Aorta (tissue), 5 donors: ENCODE measurements around the gene NOXA1. TPM values are rescaled to one million over a fixed set of nuclear protein-coding genes. Genes with fewer than 3 reads are reported as not detected.

ENCODE experiments used
- ATAC-seq: fragments of 200-7000 bp; cut with Tn5 transposase; one replicate; pipeline ENCODE4 v1.9.1; 2022; ENCODE audit warnings: moderate library complexity; ENCODE audit not compliant: low FRiP score
- DNase-seq, 2 donors: peaks; one replicate each; pipeline ENCODE4 v3.0.0-alpha.2; 2020
- H3K27ac ChIP-seq, 2 donors: one replicate each; pipeline ENCODE4 v1.5.1; 2013; ENCODE audit warnings: low read length in 2 of 2, mild to moderate bottlenecking in 2 of 2, moderate library complexity in 2 of 2, control low read depth in 1 of 2, inconsistent platforms in 1 of 2, low read depth in 1 of 2
- H3K27me3 ChIP-seq, 2 donors: one replicate each; pipeline ENCODE4 v1.6.1; 2013; ENCODE audit warnings: control low read depth in 1 of 2, low read length in 1 of 2, mild to moderate bottlenecking in 1 of 2, moderate library complexity in 1 of 2; ENCODE audit not compliant: insufficient read depth in 2 of 2, control insufficient read depth in 1 of 2
- H3K36me3 ChIP-seq, 2 donors: one replicate each; pipeline ENCODE4 v1.6.1; 2013; ENCODE audit warnings: control low read depth in 1 of 2, low read length in 1 of 2, mild to moderate bottlenecking in 1 of 2; ENCODE audit not compliant: insufficient read depth in 2 of 2, control insufficient read depth in 1 of 2
- H3K4me1 ChIP-seq, 2 donors: one replicate each; pipeline ENCODE4 v1.6.1; 2013; ENCODE audit warnings: low read length in 2 of 2, control low read depth in 1 of 2, mild to moderate bottlenecking in 1 of 2, moderate library complexity in 1 of 2; ENCODE audit not compliant: insufficient read depth in 2 of 2, control insufficient read depth in 1 of 2
- H3K4me3 ChIP-seq, 2 donors: one replicate each; pipeline ENCODE4 v1.5.1; 2013; ENCODE audit warnings: low read length in 2 of 2, control low read depth in 1 of 2, mild to moderate bottlenecking in 1 of 2
- H3K9me3 ChIP-seq: one replicate; pipeline ENCODE4 v1.6.1; 2013; ENCODE audit warnings: mild to moderate bottlenecking, low read length; ENCODE audit not compliant: control insufficient read depth
- WGBS, 2 donors: extraction: QIAGEN DNeasy Blood & Tissue Kit; methylation state at CpG; one replicate each; pipeline ENCODE4 v1.1.7; 2013; 5-methylcytosine and 5-hydroxymethylcytosine counted together
- intact Hi-C, 2 donors: fragments of 100-400 bp; cut with DNase I; formaldehyde crosslinking; loops; one replicate each; pipeline versions ENCODE4 v1.14.2 to v1.15.0; 2022
- polyA plus RNA-seq, 2 donors: library from polyadenylated mRNA; stranded (reverse); fragments of 200-250 nt; gene quantifications; one replicate each; pipeline ENCODE4 v1.2.3, GENCODE V29; 2013
- total RNA-seq, 2 donors: library from RNA; stranded (reverse); fragmentation: NEBNext Ultra II Directional; extraction: Animal tissue kit (Norgen Biotek cat#: 25700); gene quantifications; one replicate each; pipeline ENCODE4 v1.2.1, GENCODE V29; 2021
- donor health status: healthy with polysubstance abuse.
- donor health status: Bipolar disorder and iron deficiency.
- donor health status: DM: no; HTN: no; CAD: no.
- donor health status: DM: no; HTN: no; CAD: no.
- donor health status: DM: yes; HTN: yes; CAD: no.

NOXA1 gene
- total and polyA plus RNA-seq, 4 donors = 2.9 to 12.6 (median 6.3) TPM

- Histone ChIP-seq H3K9me3 (no peaks in the 10 kb centered on the region), H3K27me3 (no peaks in the 10 kb centered on the region), H3K36me3 (no peaks in the 10 kb centered on the region), H3K4me3 (no peak overlapping the region), H3K4me1 (peaks cover 0 to 4% of the 10 kb centered on the region in 2 donors), H3K27ac (no peak overlapping the region)
- WGBS, 2 donors = 93 to 96% methylated on average over 5 of the region's 5 CpGs
- DNase-seq (no peak), ATAC-seq (no peak)
- intact Hi-C loops = no loop called here
These were observed 7.7 kb upstream of the NOXA1 start for GRCh38 chr9:137415451-137415850.

- Histone ChIP-seq H3K4me3 (no peak overlapping the region), H3K27me3 (no peaks in the 10 kb centered on the region), H3K27ac (no peak overlapping the region), H3K36me3 (no peaks in the 10 kb centered on the region), H3K9me3 (no peaks in the 10 kb centered on the region), H3K4me1 (peaks cover 0 to 2% of the 10 kb centered on the region in 2 donors)
- ATAC-seq (no peak), DNase-seq (no peak)
- WGBS, 2 donors = 93 to 96% methylated on average over 23 of the region's 23 CpGs
- intact Hi-C loops = no loop called here
These were observed 7.1 kb upstream of the NOXA1 start for GRCh38 chr9:137416006-137416562.

- WGBS, 2 donors = 94 to 95% methylated on average over 36 to 45 of the region's 45 CpGs
- DNase-seq (peak in 1 of 2 donors; percentile 72), ATAC-seq (no peak)
- no peaks in the 10 kb centered on the region for H3K4me1 ChIP-seq
- intact Hi-C loops = no loop called here
- H3K9me3 ChIP-seq = no peaks in the 10 kb centered on the region
- H3K27me3 ChIP-seq = no peaks in the 10 kb centered on the region
- H3K36me3 ChIP-seq = no peaks in the 10 kb centered on the region
- no peak overlapping the region for H3K4me3 ChIP-seq
- H3K27ac ChIP-seq = no peak overlapping the region
These were observed 6.5 kb upstream of the NOXA1 start for GRCh38 chr9:137416563-137417151.

GRCh38 chr9:137417161-137418021, 5.8 kb upstream of the NOXA1 start:
- H3K36me3 ChIP-seq = no peaks in the 10 kb centered on the region
- H3K27ac ChIP-seq = no peak overlapping the region
- H3K4me1 ChIP-seq = no peaks in the 10 kb centered on the region
- no peaks in the 10 kb centered on the region for H3K27me3 ChIP-seq
- intact Hi-C loops = no loop called here
- ATAC-seq (peak; percentile 49), DNase-seq (peak; percentile 55 to 76)
- no peak overlapping the region for H3K4me3 ChIP-seq
- no peaks in the 10 kb centered on the region for H3K9me3 ChIP-seq
- 79 to 86% methylated on average over 90 to 99 of the region's 99 CpGs for WGBS, 2 donors

GRCh38 chr9:137421838-137422603, 1.2 kb upstream of the NOXA1 start:
- intact Hi-C loops = loop anchor here in 1 of 2 donors (10.0 kb wide), 1 partner anchor 103 kb away; no protein-coding TSS in a partner anchor
- ATAC-seq (no peak), DNase-seq (no peak)
- Histone ChIP-seq H3K4me1 (no peaks in the 10 kb centered on the region), H3K9me3 (no peaks in the 10 kb centered on the region), H3K27me3 (no peaks in the 10 kb centered on the region), H3K27ac (no peak overlapping the region), H3K4me3 (peak overlapping the region; percentile 97), H3K36me3 (no peaks in the 10 kb centered on the region)
- WGBS, 2 donors = 2 to 4% methylated on average over 11 of the region's 11 CpGs

GRCh38 chr9:137423514-137424291, 510 bp downstream of the NOXA1 start:
- Histone ChIP-seq H3K4me1 (no peaks in the 10 kb centered on the region), H3K36me3 (no peaks in the 10 kb centered on the region), H3K27me3 (no peaks in the 10 kb centered on the region), H3K9me3 (no peaks in the 10 kb centered on the region), H3K4me3 (peak overlapping the region; percentile 91 to 97), H3K27ac (peak overlapping the region in 1 of 2 donors; percentile 28)
- intact Hi-C loops = loop anchor here in 1 of 2 donors (10.0 kb wide), 1 partner anchor 101 kb away; no protein-coding TSS in a partner anchor
- 16 to 17% methylated on average over 53 to 77 of the region's 77 CpGs for WGBS, 2 donors
- DNase-seq = peak; percentile 81 to 82
- ATAC-seq = peak; percentile 17

- 84 to 85% methylated on average over 18 of the region's 18 CpGs for WGBS, 2 donors
- no peak for ATAC-seq
- Histone ChIP-seq H3K4me1 (no peaks in the 10 kb centered on the region), H3K4me3 (no peak overlapping the region), H3K36me3 (no peaks in the 10 kb centered on the region), H3K9me3 (no peaks in the 10 kb centered on the region), H3K27me3 (no peaks in the 10 kb centered on the region), H3K27ac (no peak overlapping the region)
- intact Hi-C loops = loop anchor here in 1 of 2 donors (10.0 kb wide), 1 partner anchor 99 kb away; no protein-coding TSS in a partner anchor
- peak; percentile 44 to 65 for DNase-seq
These were observed 3.0 kb downstream of the NOXA1 start for GRCh38 chr9:137426018-137426681.
